CD4-positive, alpha-beta T cell treated with Interleukin-1 beta for 1 hour (primary cell): Measurements from ENCODE around the gene MRPL4.
"Not testable (repeated sequence)": the region's sequence is repeated elsewhere in the genome, so short reads cannot be mapped to it uniquely, and the experiment has no call there.

Experiments
- DNase-seq, 2 donors: peaks; one replicate each; pipeline ENCODE4 v3.0.0-alpha.2; 2020 to 2022

The MRPL4 gene

GRCh38 chr19:10230861-10231611 lies 21.0 kb upstream of the MRPL4 start, which contains the start of gene S1PR2:
Gene S1PR2, minus strand, starts transcription at chr19:10231331. Its CDS starts 6,426 bp downstream, at chr19:10224905.
- peak; percentile 87 for DNase-seq

GRCh38 chr19:10231612-10232228 lies 20.3 kb upstream of the MRPL4 start:
- no peak for DNase-seq

- DNase-seq: no peak
These were observed 18.1 kb upstream of the MRPL4 start for GRCh38 chr19:10233946-10234345.

GRCh38 chr19:10235003-10235402 lies 17.0 kb upstream of the MRPL4 start:
- DNase-seq: no peak

- DNase-seq: not testable (repeated sequence)
These were observed 16.6 kb upstream of the MRPL4 start for GRCh38 chr19:10235409-10235808.

- DNase-seq: no peak
These were observed 14.3 kb upstream of the MRPL4 start for GRCh38 chr19:10237702-10238101.

GRCh38 chr19:10238172-10238783 lies 13.7 kb upstream of the MRPL4 start:
- DNase-seq: no peak

GRCh38 chr19:10241826-10242449 lies 10.1 kb upstream of the MRPL4 start:
- DNase-seq: not testable (repeated sequence)

GRCh38 chr19:10243606-10244005 lies 8.4 kb upstream of the MRPL4 start:
- DNase-seq: no peak

- no peak for DNase-seq
These were observed 6.7 kb upstream of the MRPL4 start for GRCh38 chr19:10245189-10245939.

GRCh38 chr19:10246511-10246910 lies 5.5 kb upstream of the MRPL4 start:
- no peak for DNase-seq

- DNase-seq: no peak
These were observed 693 bp downstream of the MRPL4 start for GRCh38 chr19:10252707-10253106.

- DNase-seq: no peak
These were observed 2.2 kb downstream of the MRPL4 start for GRCh38 chr19:10254244-10254643.

- no peak for DNase-seq
These were observed 3.3 kb downstream of the MRPL4 start for GRCh38 chr19:10255358-10255757.

- DNase-seq: no peak
These were observed 4.5 kb downstream of the MRPL4 start for GRCh38 chr19:10256551-10256950.

- no peak for DNase-seq
These were observed 5.1 kb downstream of the MRPL4 start for GRCh38 chr19:10256970-10257615.

- no peak for DNase-seq
These were observed 6.2 kb downstream of the MRPL4 start for GRCh38 chr19:10258080-10258710.

- DNase-seq: peak; percentile 90 to 91
These were observed 7.3 kb downstream of the MRPL4 start for GRCh38 chr19:10259162-10259905.

GRCh38 chr19:10260141-10260584 lies 8.1 kb downstream of the MRPL4 start:
- DNase-seq: no peak

GRCh38 chr19:10262771-10263170 lies 10.8 kb downstream of the MRPL4 start:
- DNase-seq: no peak

GRCh38 chr19:10266706-10267105 lies 14.7 kb downstream of the MRPL4 start:
- no peak for DNase-seq
